T-cell (primary cell): Measurements from ENCODE around the gene STAU1. TPM values are rescaled to one million over a fixed set of nuclear protein-coding genes. Genes with fewer than 3 reads are reported as not detected.
"Not testable (repeated sequence)": the region's sequence is repeated elsewhere in the genome, so short reads cannot be mapped to it uniquely, and the experiment has no call there.

Source experiments
- ATAC-seq, 4 experiments: fragments of 200-7000 bp in 3 of 4; fragments of 150-1000 bp in 1 of 4; cut with Tn5 transposase; replicated peaks in 1 of 4; 1 replicate in 3 of 4; 2 replicates in 1 of 4; pipeline ENCODE4 v1.10.0; 2021; ENCODE audit warnings: moderate library complexity in 3 of 4, mild to moderate bottlenecking in 2 of 4, moderate number of reproducible peaks in 1 of 4
- CTCF ChIA-PET, 2 donors: fragments of 300-600 bp; sonication (Branson Sonifier 250); formaldehyde crosslinking; loops; one replicate each; lab custom pipeline; 2022; ENCODE audit warnings: antibody characterized with exemption in 2 of 2; lab: Charles Lee
- POLR2A ChIA-PET, 2 donors: fragments of 300-600 bp; sonication (Branson Sonifier 250); formaldehyde crosslinking; loops; one replicate each; lab custom pipeline; 2022; ENCODE audit warnings: antibody characterized with exemption in 2 of 2; lab: Charles Lee
- DNase-seq, 35 experiments: peaks; one replicate each; pipeline versions ENCODE4 v3.0.0 to v3.0.0-alpha.2; 2013 to 2023
- H3K27ac ChIP-seq: one replicate; pipeline ENCODE4 v1.5.1; 2013; ENCODE audit warnings: low read length
- H3K27me3 ChIP-seq, 2 experiments: replicated peaks in 1 of 2; 1 replicate in 1 of 2; 2 replicates in 1 of 2; pipeline versions ENCODE4 v1.6.1 to v1.7.0; 2013; ENCODE audit warnings: low read length in 1 of 2, mixed read lengths in 1 of 2; ENCODE audit not compliant: control insufficient read depth in 2 of 2, insufficient read depth in 2 of 2; ENCODE audit errors: extremely low read depth in 1 of 2
- H3K36me3 ChIP-seq, 2 donors: 1 replicate in 1 of 2; 2 replicates in 1 of 2; pipeline versions ENCODE4 v1.6.1 to v1.7.0; 2013; ENCODE audit warnings: low read length in 1 of 2; ENCODE audit not compliant: control insufficient read depth in 2 of 2, insufficient read depth in 1 of 2; ENCODE audit errors: extremely low read depth in 1 of 2
- H3K4me1 ChIP-seq, 2 experiments: 1 replicate in 1 of 2; 2 replicates in 1 of 2; pipeline versions ENCODE4 v1.6.1 to v1.7.0; 2013; ENCODE audit warnings: low read length in 2 of 2, mixed read lengths in 1 of 2; ENCODE audit not compliant: insufficient read depth in 2 of 2, control insufficient read depth in 1 of 2; ENCODE audit errors: extremely low read depth in 1 of 2
- H3K4me3 ChIP-seq, 2 donors: 1 replicate in 1 of 2; 2 replicates in 1 of 2; pipeline versions ENCODE4 v1.5.1 to v1.7.0; 2013; ENCODE audit warnings: mild to moderate bottlenecking in 2 of 2, low read length in 1 of 2, moderate library complexity in 1 of 2; ENCODE audit not compliant: control insufficient read depth in 1 of 2; ENCODE audit errors: extremely low read depth in 1 of 2
- H3K9me3 ChIP-seq: 2 replicates; pipeline ENCODE4 v1.7.0; 2013
- H3K27ac Mint-ChIP-seq, 2 donors: one replicate each; pipeline ENCODE4 v1.8.0; 2020 to 2021; ENCODE audit warnings: mild to moderate bottlenecking in 2 of 2, mixed read lengths in 2 of 2
- H3K27me3 Mint-ChIP-seq, 2 donors: one replicate each; pipeline ENCODE4 v1.8.0; 2021 to 2022; ENCODE audit warnings: mixed read lengths in 2 of 2
- H3K36me3 Mint-ChIP-seq: one replicate; pipeline ENCODE4 v1.8.0; 2021; ENCODE audit warnings: mixed read lengths
- H3K4me1 Mint-ChIP-seq, 3 donors: one replicate each; pipeline ENCODE4 v1.8.0; 2020 to 2022; ENCODE audit warnings: mixed read lengths in 3 of 3, mild to moderate bottlenecking in 1 of 3
- H3K4me3 Mint-ChIP-seq, 3 donors: one replicate each; pipeline ENCODE4 v1.8.0; 2020 to 2022; ENCODE audit warnings: mild to moderate bottlenecking in 3 of 3, mixed read lengths in 3 of 3, moderate library complexity in 3 of 3
- H3K9me3 Mint-ChIP-seq, 3 donors: one replicate each; pipeline ENCODE4 v1.8.0; 2020 to 2022; ENCODE audit warnings: mixed read lengths in 3 of 3
- WGBS: methylation state at CpG from one replicate; pipeline ENCODE4 v1.1.5; 2013; ENCODE audit warnings: missing lambda C conversion rate; ENCODE audit not compliant: insufficient coverage; 5-methylcytosine and 5-hydroxymethylcytosine counted together
- total RNA-seq, 35 experiments: library from RNA in 6 of 35; stranded (reverse) in 6 of 35; fragments of 120-200 nt in 1 of 35; gene quantifications; one replicate each; pipeline versions ENCODE4 v1.2.1 to v1.2.4 and lab custom pipeline; 2013 to 2026

STAU1 gene
- total RNA-seq, 5 donors from 2014 or later (not counting 1 experiment from before 2014, with no cell fraction given) = 39.3 to 52.8 (median 43.6) TPM

DNA sequence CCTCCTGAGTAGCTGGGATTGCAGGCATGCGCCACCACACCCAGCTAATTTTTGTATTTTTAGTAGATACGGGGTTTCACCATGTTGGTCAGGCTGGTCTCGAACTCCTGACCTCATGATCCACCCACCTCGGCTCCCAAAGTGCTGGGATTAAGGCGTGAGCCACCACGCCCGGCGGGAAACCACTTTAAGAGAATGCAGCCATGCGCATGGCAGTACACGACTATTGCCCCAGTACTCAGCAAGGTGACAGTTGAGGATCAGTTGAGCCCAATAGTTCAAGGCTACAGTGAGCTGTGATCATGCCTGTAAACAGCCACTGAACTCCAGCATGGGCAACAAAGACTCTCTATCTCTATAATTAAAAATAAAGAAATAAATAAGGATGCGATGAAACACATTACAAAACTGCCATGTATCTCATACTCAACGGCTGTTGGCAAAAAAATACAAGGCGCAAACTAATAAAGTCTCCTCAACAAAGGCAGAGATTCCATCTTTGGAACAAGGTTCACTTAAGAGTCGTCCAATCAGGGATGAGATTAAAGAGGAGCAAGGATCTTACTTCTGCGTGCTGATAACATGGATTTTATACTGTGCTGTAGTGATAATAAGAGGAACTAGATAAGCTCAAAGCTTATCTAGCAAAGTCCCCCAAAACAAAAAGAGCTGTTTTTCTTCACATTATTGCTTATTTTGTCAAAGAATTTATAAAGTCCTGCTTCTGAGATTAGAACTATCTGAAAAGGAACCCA, 51.1 kb downstream of the STAU1 start:
- ChIA-PET POLR2A (interaction anchor here in 1 of 2 donors (0.6 kb wide), 1 partner anchor 15 kb away, joined by 7 read pairs; no protein-coding TSS in a partner anchor), CTCF (interaction anchor here in 1 of 2 donors (0.9 to 1.0 kb wide), 2 partner anchors 80 to 82 kb away, joined by 3 to 8 read pairs; partner anchors contain the start of gene DDX27)
- 97% methylated on average over 6 of the region's 15 CpGs for WGBS
- Histone ChIP-seq H3K36me3 (peaks cover 0 to 36% of the 10 kb centered on the region in 2 donors), H3K27me3 (no peaks in the 10 kb centered on the region), H3K4me1 (peaks cover 0 to 4% of the 10 kb centered on the region in 2 experiments), H3K4me3 (no peak overlapping the region), H3K27ac (no peak overlapping the region), H3K9me3 (no peaks in the 10 kb centered on the region)
- no peak overlapping the region for H3K4me3 Mint-ChIP-seq
- H3K9me3 Mint-ChIP-seq = no peaks in the 10 kb centered on the region
- DNase-seq = no peak
- peaks cover 22% of the 10 kb centered on the region for H3K36me3 Mint-ChIP-seq
- H3K27ac Mint-ChIP-seq = no peak overlapping the region
- no peaks in the 10 kb centered on the region for H3K27me3 Mint-ChIP-seq
- ATAC-seq = no peak
- H3K4me1 Mint-ChIP-seq = peaks cover 14 to 17% (median 16%) of the 10 kb centered on the region in 3 donors

DNA sequence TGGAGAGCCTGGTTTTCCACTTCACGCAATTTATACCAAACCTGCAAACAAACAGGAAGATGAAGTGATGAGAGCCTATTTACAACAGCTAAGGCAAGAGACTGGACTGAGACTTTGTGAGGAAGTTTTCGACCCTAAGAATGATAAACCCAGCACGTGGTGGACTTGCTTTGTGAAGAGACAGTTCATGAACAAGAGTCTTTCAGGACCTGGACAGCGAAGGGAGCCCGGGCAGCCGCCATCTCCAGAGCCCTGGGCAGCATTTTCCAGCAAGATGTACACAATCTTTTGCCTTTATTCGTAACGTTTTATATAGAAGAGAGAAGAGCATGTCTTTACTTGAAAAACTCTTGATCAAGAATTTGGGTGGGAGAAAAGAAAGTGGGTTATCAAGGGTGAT, 53.3 kb downstream of the STAU1 start:
- H3K4me3 Mint-ChIP-seq, H3K9me3 ChIP-seq, H3K9me3 Mint-ChIP-seq, H3K27ac ChIP-seq, ATAC-seq, H3K27me3 ChIP-seq, H3K4me1 ChIP-seq, H3K27me3 Mint-ChIP-seq, DNase-seq, H3K4me3 ChIP-seq: not testable (repeated sequence)
- H3K36me3 Mint-ChIP-seq = peaks cover 30% of the 10 kb centered on the region
- 96% methylated on average over 5 of the region's 8 CpGs for WGBS
- CTCF ChIA-PET = interaction anchor here in 1 of 2 donors (0.6 to 2.9 kb wide), 6 partner anchors 10 to 343 kb away, joined by 3 to 70 read pairs (median 3); no protein-coding TSS in a partner anchor
- H3K4me1 Mint-ChIP-seq = peaks cover 11 to 17% (median 12%) of the 10 kb centered on the region in 3 donors
- H3K36me3 ChIP-seq = peaks cover 5 to 51% of the 10 kb centered on the region in 2 donors
- POLR2A ChIA-PET = interaction anchor here in 1 of 2 donors (1.2 kb wide), 1 partner anchor 50 kb away, joined by 6 read pairs; no protein-coding TSS in a partner anchor
- H3K27ac Mint-ChIP-seq = peak overlapping the region in 1 of 2 donors; percentile 74

DNA sequence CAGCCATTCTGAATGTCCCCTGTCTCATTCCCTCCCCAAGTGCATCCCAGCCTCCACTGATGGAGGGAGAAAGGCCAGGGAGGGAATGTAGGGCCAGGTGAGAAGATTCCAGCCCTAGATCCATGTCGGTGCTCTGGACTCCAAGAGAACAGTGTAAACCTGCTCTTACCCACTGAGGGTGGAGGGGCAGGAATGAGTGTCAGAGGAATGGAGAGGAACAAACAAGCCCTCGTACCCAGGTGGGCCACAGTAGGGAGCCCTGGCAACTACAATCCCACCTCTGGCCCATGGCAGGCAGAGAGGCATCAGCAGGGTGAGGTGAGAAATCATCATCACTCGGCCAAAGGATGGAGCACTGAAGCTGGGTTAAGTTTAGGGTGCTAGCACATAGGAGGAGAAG, 54.6 kb downstream of the STAU1 start:
- Histone ChIP-seq H3K4me1 (peaks cover 0 to 4% of the 10 kb centered on the region in 2 experiments), H3K9me3 (no peaks in the 10 kb centered on the region), H3K27ac (no peak overlapping the region), H3K36me3 (peaks cover 5 to 48% of the 10 kb centered on the region in 2 donors), H3K4me3 (no peak overlapping the region), H3K27me3 (no peaks in the 10 kb centered on the region)
- Mint-ChIP-seq H3K27me3 (no peaks in the 10 kb centered on the region), H3K36me3 (peaks cover 33% of the 10 kb centered on the region), H3K9me3 (no peaks in the 10 kb centered on the region), H3K4me3 (no peak overlapping the region), H3K27ac (no peak overlapping the region), H3K4me1 (peaks cover 9 to 17% (median 12%) of the 10 kb centered on the region in 3 donors)
- no peak for DNase-seq
- ATAC-seq = peak in 1 of 4 experiments; percentile 19
- CTCF ChIA-PET = interaction anchor here (0.5 to 2.9 kb wide), 8 partner anchors 29 to 96 kb away, joined by 3 to 70 read pairs (median 4); partner anchors contain the start of gene DDX27 (in 2 of the 2)
- WGBS = 100% methylated on average over 1 of the region's 3 CpGs
- POLR2A ChIA-PET = interaction anchor here in 1 of 2 donors (1.2 kb wide), 1 partner anchor 51 kb away, joined by 6 read pairs; no protein-coding TSS in a partner anchor

DNA sequence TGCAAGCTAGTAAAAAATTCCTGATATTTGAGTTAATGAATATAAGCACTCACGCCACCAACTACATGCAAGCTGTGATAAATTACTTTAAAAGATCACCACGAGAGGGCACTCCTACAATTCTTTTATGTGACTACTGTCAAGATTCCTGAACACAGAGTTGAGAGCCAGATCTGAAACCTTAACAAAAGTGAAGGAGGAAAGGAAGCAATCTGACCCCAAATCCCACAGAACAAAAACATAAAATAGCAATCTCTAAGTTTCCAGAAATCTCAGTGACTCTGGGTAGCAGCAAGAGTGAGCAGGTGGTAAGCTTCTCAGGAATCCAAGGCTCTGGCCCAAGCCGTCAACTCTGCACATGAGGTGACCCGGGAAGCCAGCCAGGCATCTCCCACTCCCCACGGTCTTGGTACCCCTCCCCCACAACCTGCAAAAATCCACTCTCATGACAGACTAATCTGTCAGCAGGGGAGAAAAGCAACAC, 55.1 kb downstream of the STAU1 start:
- Mint-ChIP-seq H3K9me3 (no peaks in the 10 kb centered on the region), H3K27ac (peak overlapping the region; percentile 4 to 12), H3K36me3 (peaks cover 33% of the 10 kb centered on the region), H3K27me3 (no peaks in the 10 kb centered on the region), H3K4me1 (peaks cover 7 to 12% (median 12%) of the 10 kb centered on the region in 3 donors), H3K4me3 (no peak overlapping the region)
- Histone ChIP-seq H3K9me3 (no peaks in the 10 kb centered on the region), H3K36me3 (peaks cover 5 to 51% of the 10 kb centered on the region in 2 donors), H3K27me3 (no peaks in the 10 kb centered on the region), H3K27ac (no peak overlapping the region), H3K4me1 (peaks cover 0 to 4% of the 10 kb centered on the region in 2 experiments), H3K4me3 (no peak overlapping the region)
- WGBS = no CpG with 5 or more reads among the region's 5 CpGs
- POLR2A ChIA-PET = interaction anchor here in 1 of 2 donors (0.6 kb wide), 1 partner anchor 78 kb away, joined by 3 read pairs; no protein-coding TSS in a partner anchor
- peak in 8 of 35 experiments; percentile 3 to 75 (median 14) for DNase-seq
- CTCF ChIA-PET = interaction anchor here (0.7 to 2.9 kb wide), 10 partner anchors 28 to 86 kb away, joined by 3 to 70 read pairs (median 4); partner anchors contain the start of gene DDX27 (in 2 of the 2)
- ATAC-seq = peak; percentile 48 to 71 (median 61)

GRCh38 chr20:49123982-49124381, 64.2 kb downstream of the STAU1 start:
- Histone ChIP-seq H3K27me3 (no peaks in the 10 kb centered on the region), H3K4me3 (no peak overlapping the region), H3K27ac (no peak overlapping the region), H3K9me3 (no peaks in the 10 kb centered on the region), H3K36me3 (peaks cover 3 to 59% of the 10 kb centered on the region in 2 donors), H3K4me1 (no peaks in the 10 kb centered on the region)
- DNase-seq = no peak
- ATAC-seq = no peak
- POLR2A ChIA-PET = interaction anchor here in 1 of 2 donors (0.6 kb wide), 1 partner anchor 128 kb away, joined by 3 read pairs; no protein-coding TSS in a partner anchor
- no peak overlapping the region for H3K4me3 Mint-ChIP-seq
- H3K36me3 Mint-ChIP-seq = peaks cover 49% of the 10 kb centered on the region
- no peaks in the 10 kb centered on the region for H3K9me3 Mint-ChIP-seq
- WGBS = 99% methylated on average over 8 of the region's 10 CpGs
- CTCF ChIA-PET = no interaction called here
- no peaks in the 10 kb centered on the region for H3K27me3 Mint-ChIP-seq
- peaks cover 0 to 8% (median 6%) of the 10 kb centered on the region in 3 donors for H3K4me1 Mint-ChIP-seq
- no peak overlapping the region for H3K27ac Mint-ChIP-seq

GRCh38 chr20:49122920-49123319, 65.2 kb downstream of the STAU1 start:
- no peaks in the 10 kb centered on the region for H3K27me3 Mint-ChIP-seq
- peaks cover 57% of the 10 kb centered on the region for H3K36me3 Mint-ChIP-seq
- no peak overlapping the region for H3K27ac Mint-ChIP-seq
- 95% methylated on average over 12 of the region's 13 CpGs for WGBS
- Histone ChIP-seq H3K27me3 (no peaks in the 10 kb centered on the region), H3K27ac (no peak overlapping the region), H3K9me3 (no peaks in the 10 kb centered on the region), H3K36me3 (peaks cover 13 to 66% of the 10 kb centered on the region in 2 donors), H3K4me1 (no peaks in the 10 kb centered on the region), H3K4me3 (no peak overlapping the region)
- ATAC-seq (no peak), DNase-seq (no peak)
- no peaks in the 10 kb centered on the region for H3K9me3 Mint-ChIP-seq
- H3K4me1 Mint-ChIP-seq = peaks cover 0 to 8% (median 4%) of the 10 kb centered on the region in 3 donors
- ChIA-PET POLR2A (no interaction called here), CTCF (no interaction called here)
- no peak overlapping the region for H3K4me3 Mint-ChIP-seq
